Activated naive CD8-positive, alpha-beta T cell treated with anti-CD3 and anti-CD28 coated beads, Interleukin-2, amount 50 U/mL, for 24 hours (primary cell): ENCODE results near the gene FTO.

Experiments used
- ATAC-seq: fragments of 150-1000 bp; cut with Tn5 transposase; one replicate; pipeline ENCODE4 v1.10.0; 2021
- DNase-seq: peaks from one replicate; pipeline ENCODE4 v3.0.0; 2021
- H3K27ac Mint-ChIP-seq: one replicate; pipeline ENCODE4 v1.8.0; 2021; ENCODE audit warnings: mild to moderate bottlenecking, mixed read lengths
- H3K27me3 Mint-ChIP-seq: one replicate; pipeline ENCODE4 v1.8.0; 2021; ENCODE audit warnings: mixed read lengths
- H3K36me3 Mint-ChIP-seq: one replicate; pipeline ENCODE4 v1.8.0; 2021; ENCODE audit warnings: low read depth, mixed read lengths
- H3K4me1 Mint-ChIP-seq: one replicate; pipeline ENCODE4 v1.8.0; 2021; ENCODE audit warnings: mixed read lengths
- H3K4me3 Mint-ChIP-seq: one replicate; pipeline ENCODE4 v1.8.0; 2021; ENCODE audit warnings: mild to moderate bottlenecking, moderate library complexity, mixed read lengths
- H3K9me3 Mint-ChIP-seq: one replicate; pipeline ENCODE4 v1.8.0; 2021; ENCODE audit warnings: mixed read lengths

Gene FTO

DNA sequence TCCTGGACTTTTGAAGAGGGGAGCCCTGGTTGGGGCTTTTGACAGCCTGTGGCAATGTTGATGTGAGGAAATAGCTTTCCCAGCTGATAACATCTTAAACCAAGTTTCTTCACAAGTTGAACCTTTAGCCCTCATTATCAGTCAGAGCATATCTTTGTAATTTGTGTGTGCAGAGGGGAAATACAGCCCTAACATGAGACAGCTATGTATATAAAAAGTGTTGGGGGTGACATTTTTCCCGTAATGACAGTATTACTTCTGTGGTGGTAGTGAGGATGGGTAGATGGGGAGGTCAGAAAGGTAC, 221.1 kb downstream of the FTO start:
- no peaks in the 10 kb centered on the region for H3K27me3 Mint-ChIP-seq
- no peak overlapping the region for H3K27ac Mint-ChIP-seq
- H3K9me3 Mint-ChIP-seq, result no peaks in the 10 kb centered on the region
- DNase-seq (no peak), ATAC-seq (no peak)
- no peak overlapping the region for H3K4me3 Mint-ChIP-seq
- peaks cover 2% of the 10 kb centered on the region for H3K36me3 Mint-ChIP-seq
- peaks cover 7% of the 10 kb centered on the region for H3K4me1 Mint-ChIP-seq

DNA sequence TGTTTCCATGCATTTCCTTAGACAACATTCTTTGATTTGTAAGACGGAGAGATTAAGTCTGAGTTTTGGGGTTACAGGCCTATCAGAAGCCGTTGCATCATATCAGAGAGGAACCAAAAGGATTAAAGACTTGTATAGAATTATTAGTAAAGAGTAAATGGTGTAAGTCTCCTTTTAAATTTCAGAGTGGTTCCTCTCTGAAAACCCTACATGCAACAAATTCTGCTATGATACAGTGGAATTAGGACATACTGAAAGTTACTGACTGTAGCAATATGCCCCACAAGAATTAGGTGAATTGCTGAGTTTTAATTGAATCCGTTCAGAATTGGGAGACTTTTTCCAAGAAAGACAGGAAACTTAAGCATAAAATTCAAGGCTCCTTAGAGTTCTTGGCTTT, 221.6 kb downstream of the FTO start:
- H3K4me3 Mint-ChIP-seq, result no peak overlapping the region
- ATAC-seq (no peak), DNase-seq (no peak)
- H3K27me3 Mint-ChIP-seq, result no peaks in the 10 kb centered on the region
- H3K4me1 Mint-ChIP-seq, result peaks cover 7% of the 10 kb centered on the region
- no peak overlapping the region for H3K27ac Mint-ChIP-seq
- H3K36me3 Mint-ChIP-seq, result peaks cover 2% of the 10 kb centered on the region
- no peaks in the 10 kb centered on the region for H3K9me3 Mint-ChIP-seq

DNA sequence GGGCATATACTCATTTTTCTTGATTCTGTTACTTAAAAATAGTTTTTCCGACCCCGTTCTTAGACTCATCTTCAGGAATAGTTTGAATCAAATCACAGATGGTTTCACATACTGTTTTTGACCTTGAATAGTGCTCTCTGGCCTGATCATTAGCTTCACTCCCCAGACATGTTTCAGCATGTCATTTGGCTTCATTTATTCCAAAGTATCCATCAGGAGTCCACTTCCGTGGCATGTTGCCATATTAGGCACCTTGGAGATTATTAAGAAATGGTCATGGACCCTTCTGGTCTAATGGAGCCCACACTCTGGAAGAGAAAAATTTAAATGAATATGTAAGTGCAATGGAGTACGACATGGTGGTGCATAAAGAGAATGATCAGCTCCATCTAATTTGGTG, 222.3 kb downstream of the FTO start:
- Mint-ChIP-seq H3K36me3 (peaks cover 2% of the 10 kb centered on the region), H3K4me3 (no peak overlapping the region), H3K4me1 (peaks cover 7% of the 10 kb centered on the region), H3K9me3 (no peaks in the 10 kb centered on the region), H3K27me3 (no peaks in the 10 kb centered on the region), H3K27ac (no peak overlapping the region)
- ATAC-seq, result no peak
- no peak for DNase-seq

DNA sequence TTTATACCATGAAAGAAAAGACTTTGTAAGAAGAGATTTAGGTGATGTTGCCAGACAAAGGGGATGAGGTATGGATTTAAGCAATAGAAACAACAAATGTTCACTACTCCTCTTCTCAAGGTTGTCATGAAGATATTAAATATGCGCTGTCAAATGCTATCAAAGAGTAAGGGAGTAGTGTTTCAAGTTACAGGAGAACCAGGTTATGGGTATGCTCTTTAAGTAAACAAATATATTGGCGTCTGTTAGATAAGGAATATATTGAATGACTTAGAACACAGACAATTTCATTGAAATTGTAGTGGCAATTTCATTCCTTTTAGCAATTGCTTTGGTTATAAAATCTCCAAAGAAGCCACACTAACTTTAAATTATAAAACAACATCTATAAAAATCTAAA, 229.0 kb downstream of the FTO start:
- peaks cover 27% of the 10 kb centered on the region for H3K36me3 Mint-ChIP-seq

DNA sequence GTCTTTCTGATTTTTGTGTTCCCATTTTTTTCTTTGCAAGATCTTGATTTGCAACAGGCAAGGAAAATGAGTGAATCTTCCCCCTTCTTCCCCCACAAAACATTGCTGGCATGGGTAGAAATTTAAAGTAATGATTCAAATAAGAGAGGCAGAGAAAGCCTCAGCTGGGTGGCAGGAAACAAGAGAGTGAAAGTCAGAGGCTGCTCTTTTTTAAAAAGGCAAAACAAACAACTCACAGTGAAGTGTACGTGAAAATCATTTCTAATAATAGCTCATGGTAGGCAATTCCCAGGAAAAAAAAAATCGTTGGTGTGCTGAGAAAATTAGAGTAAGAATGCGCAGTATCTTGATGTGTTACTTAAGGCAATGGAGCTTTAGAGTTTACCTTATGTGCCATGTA, 229.5 kb downstream of the FTO start:
- ATAC-seq, result no peak
- H3K9me3 Mint-ChIP-seq, result peaks cover 2% of the 10 kb centered on the region
- no peaks in the 10 kb centered on the region for H3K4me1 Mint-ChIP-seq
- H3K4me3 Mint-ChIP-seq, result no peak overlapping the region
- H3K36me3 Mint-ChIP-seq, result peaks cover 31% of the 10 kb centered on the region
- H3K27me3 Mint-ChIP-seq, result no peaks in the 10 kb centered on the region
- no peak overlapping the region for H3K27ac Mint-ChIP-seq
- no peak for DNase-seq

More for the DNA sequence above, 229.0 kb downstream of the FTO start:
- Mint-ChIP-seq H3K27ac (no peak overlapping the region), H3K27me3 (no peaks in the 10 kb centered on the region), H3K9me3 (no peaks in the 10 kb centered on the region), H3K4me1 (no peaks in the 10 kb centered on the region), H3K4me3 (no peak overlapping the region)
- DNase-seq (no peak), ATAC-seq (no peak)

DNA sequence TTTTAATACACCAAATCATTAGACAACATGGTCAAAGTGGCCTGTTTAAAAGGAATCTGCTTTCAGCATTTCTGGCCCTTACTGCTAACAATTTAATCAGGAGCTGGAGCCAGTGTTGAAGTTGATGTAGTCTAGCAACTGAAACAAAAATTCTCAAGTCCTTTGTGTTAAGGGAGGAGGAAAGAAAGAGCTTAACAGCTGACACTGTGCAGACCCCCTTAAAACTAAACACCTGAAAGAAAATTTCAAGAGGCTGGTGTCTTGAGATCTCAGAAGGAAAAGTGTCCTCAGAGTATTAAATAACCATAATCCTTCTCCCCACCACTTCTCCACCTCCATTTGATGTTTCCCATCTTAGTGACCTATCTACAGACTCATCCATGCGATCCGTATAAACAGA, 232.1 kb downstream of the FTO start:
- H3K4me1 Mint-ChIP-seq, result no peaks in the 10 kb centered on the region
- H3K27ac Mint-ChIP-seq, result no peak overlapping the region
- ATAC-seq (no peak), DNase-seq (no peak)
- peaks cover 4% of the 10 kb centered on the region for H3K9me3 Mint-ChIP-seq
- no peak overlapping the region for H3K4me3 Mint-ChIP-seq
- peaks cover 37% of the 10 kb centered on the region for H3K36me3 Mint-ChIP-seq
- no peaks in the 10 kb centered on the region for H3K27me3 Mint-ChIP-seq

DNA sequence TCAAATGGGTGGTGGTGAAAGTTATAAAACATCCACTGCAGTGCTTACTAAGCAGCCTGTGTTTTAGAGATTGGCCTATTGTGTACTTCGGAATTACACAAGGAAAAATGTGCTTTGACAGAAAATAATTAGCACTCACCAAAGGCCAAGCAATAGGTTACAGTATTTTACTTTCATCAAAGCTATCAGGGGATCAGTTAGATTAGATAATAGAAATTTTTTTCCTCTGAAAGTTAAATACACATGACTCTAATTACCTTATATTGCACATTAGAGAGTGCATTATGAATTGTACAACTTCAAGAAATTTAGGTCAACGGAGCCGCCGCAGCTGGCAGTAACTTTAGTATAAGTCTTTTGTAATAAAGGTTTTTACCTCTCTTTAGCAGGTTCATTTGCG, 232.6 kb downstream of the FTO start:
- no peak overlapping the region for H3K4me3 Mint-ChIP-seq
- DNase-seq (no peak), ATAC-seq (no peak)
- H3K27ac Mint-ChIP-seq, result no peak overlapping the region
- H3K36me3 Mint-ChIP-seq, result peaks cover 37% of the 10 kb centered on the region
- H3K27me3 Mint-ChIP-seq, result no peaks in the 10 kb centered on the region
- H3K9me3 Mint-ChIP-seq, result peaks cover 4% of the 10 kb centered on the region
- no peaks in the 10 kb centered on the region for H3K4me1 Mint-ChIP-seq

DNA sequence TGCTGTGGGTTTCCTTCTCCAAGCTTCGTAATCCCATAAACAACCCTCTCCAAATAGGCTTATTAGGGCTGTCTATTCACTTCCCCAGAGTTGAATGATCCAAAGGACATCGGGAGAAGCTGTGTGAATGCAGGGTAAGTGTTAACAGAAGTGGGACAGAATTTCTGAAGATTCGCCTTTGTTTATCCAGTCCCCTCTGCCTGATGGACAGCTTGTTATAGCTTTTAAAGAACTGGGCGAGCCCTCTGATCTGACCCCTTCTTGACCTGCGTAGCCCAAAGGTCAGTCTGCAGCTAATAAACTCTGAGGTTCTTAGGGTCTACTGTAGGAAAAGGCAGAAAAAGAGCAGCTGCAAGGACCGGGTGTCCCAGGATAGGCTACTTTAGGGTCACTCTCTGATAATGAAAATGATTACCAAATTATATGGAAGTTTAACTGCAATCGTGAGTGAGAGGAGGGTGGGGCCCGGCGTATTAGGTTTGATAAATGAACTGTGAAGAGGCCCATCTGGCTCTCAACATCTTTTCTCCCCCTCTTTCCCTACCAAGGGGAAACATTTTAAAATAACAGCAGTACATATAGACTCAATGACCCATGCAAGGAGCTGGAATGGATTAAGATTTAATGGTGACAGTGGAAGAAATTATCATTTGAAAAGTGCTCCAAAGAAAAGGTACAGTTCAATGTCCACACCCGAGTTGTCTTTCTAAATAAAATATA, 233.4 kb downstream of the FTO start:
- peaks cover 4% of the 10 kb centered on the region for H3K9me3 Mint-ChIP-seq
- H3K36me3 Mint-ChIP-seq, result peaks cover 40% of the 10 kb centered on the region
- H3K4me1 Mint-ChIP-seq, result no peaks in the 10 kb centered on the region
- no peak for ATAC-seq
- H3K27ac Mint-ChIP-seq, result no peak overlapping the region
- no peak overlapping the region for H3K4me3 Mint-ChIP-seq
- no peak for DNase-seq
- H3K27me3 Mint-ChIP-seq, result no peaks in the 10 kb centered on the region

DNA sequence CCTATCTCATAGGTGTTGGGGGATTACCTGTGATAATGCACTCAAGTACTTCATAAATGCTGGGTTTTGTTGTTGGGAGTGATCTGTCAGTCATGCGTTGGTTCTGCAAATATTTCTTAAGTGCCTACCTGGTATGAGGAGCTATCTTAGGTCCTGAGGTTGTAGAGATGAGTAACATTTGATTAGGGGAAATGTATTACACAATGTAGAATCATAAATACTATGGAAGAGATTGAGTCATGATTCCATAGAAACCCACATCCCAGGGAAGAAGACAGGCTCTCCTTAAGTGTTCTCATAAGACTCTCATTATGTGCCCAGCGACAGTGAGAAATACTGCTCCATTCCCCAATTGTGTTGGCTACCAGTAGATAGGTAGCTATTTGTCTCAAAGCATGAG, 240.1 kb downstream of the FTO start:
- Mint-ChIP-seq H3K36me3 (peaks cover 7% of the 10 kb centered on the region), H3K4me3 (no peak overlapping the region), H3K27ac (no peak overlapping the region), H3K9me3 (no peaks in the 10 kb centered on the region), H3K27me3 (no peaks in the 10 kb centered on the region), H3K4me1 (no peaks in the 10 kb centered on the region)
- DNase-seq (no peak), ATAC-seq (no peak)

DNA sequence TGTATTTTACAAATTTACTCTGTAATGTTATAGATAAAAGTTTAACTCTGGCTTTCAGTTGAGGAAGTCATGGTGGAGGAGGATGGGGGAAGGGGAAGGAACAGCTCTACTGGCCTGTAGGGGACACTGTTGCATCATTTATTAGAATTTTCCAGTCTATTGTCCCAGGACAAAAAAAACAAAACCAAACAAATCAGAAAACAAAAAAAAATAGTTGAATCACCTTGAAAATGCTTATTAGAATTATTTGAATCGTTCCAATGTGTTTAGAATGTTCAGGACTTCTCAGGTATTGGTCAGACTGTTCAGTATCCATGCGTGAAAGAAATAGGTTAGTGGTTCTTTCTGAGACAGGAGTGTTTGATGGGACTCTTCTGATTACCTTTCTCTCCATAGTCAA, 242.0 kb downstream of the FTO start:
- Mint-ChIP-seq H3K27me3 (no peaks in the 10 kb centered on the region), H3K4me3 (no peak overlapping the region), H3K9me3 (no peaks in the 10 kb centered on the region), H3K36me3 (peaks cover 3% of the 10 kb centered on the region), H3K27ac (no peak overlapping the region), H3K4me1 (peaks cover 3% of the 10 kb centered on the region)
- ATAC-seq (no peak), DNase-seq (no peak)

DNA sequence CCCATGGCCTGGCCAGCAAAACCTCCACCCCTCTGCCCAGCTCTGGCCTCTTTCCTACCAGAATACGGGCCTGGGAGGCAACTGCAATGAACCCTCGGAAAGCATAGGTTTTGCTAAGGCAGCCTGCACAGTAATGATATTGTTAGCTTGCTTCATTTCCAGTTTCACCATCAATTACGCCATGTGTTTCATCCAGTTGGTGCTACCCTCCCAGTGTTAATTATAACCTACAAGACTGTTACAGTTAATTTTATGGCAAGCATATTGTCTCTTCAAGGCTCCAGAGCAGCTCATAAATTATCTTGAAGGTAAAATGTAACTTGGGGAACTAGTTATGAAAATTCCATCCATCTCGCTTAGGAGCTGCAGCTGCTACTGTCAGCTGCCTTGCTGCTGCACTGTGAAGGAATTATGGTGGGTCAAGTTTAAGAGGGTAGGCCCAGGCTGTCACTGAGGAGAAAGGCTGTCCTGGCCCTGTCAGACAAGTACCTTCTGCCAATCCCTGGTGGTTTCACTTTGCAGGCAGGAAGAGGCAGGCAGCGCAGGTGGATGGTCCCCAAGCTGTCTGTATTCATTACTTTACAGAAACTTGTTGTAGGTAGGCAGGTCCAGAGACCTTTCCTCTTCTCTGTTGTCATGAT, 242.9 kb downstream of the FTO start:
- H3K9me3 Mint-ChIP-seq, result no peaks in the 10 kb centered on the region
- no peaks in the 10 kb centered on the region for H3K27me3 Mint-ChIP-seq
- H3K36me3 Mint-ChIP-seq, result peaks cover 1% of the 10 kb centered on the region
- DNase-seq, result no peak
- ATAC-seq, result no peak
- H3K4me3 Mint-ChIP-seq, result no peak overlapping the region
- no peak overlapping the region for H3K27ac Mint-ChIP-seq
- H3K4me1 Mint-ChIP-seq, result peaks cover 11% of the 10 kb centered on the region

DNA sequence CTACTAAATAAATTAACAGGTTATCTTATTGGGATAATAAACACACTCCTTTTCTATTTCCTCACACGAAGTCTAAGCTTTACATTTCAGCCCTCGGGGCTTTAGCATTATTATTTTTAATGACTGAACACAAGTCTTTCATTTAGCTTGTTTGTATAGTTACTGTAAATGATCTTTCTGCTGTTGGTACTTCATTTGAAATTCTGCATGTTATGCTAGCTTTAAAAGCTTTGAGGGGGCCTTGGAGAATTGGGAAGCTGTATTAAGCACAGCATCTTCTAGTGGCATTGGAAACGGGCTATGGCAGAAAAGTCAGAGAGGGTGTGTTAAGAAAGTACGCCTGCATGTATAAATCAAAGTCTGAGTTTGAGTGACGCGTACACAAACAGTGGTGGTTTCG, 243.7 kb downstream of the FTO start:
- H3K27me3 Mint-ChIP-seq, result no peaks in the 10 kb centered on the region
- H3K36me3 Mint-ChIP-seq, result no peaks in the 10 kb centered on the region
- DNase-seq, result no peak
- H3K27ac Mint-ChIP-seq, result no peak overlapping the region
- H3K4me3 Mint-ChIP-seq, result no peak overlapping the region
- H3K4me1 Mint-ChIP-seq, result peaks cover 18% of the 10 kb centered on the region
- H3K9me3 Mint-ChIP-seq, result no peaks in the 10 kb centered on the region
- ATAC-seq, result no peak

DNA sequence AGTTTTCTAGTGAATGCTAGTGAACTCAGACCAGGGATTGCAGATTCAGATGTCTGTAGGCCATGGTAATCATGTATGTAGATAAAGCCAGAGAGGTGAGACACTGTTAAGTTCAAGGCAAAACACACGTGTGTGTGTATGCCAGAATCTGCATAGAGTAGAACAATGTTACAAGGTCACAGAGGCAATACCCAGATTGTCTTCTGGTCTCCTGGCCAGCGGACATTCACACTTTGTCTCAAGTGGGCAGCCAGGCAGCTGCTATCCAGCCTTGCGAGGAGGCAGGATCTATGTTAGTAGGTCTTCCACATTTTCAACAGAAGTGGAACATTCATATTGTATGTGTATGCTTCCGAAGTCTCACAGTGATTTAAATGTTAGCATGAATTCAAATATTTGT, 244.4 kb downstream of the FTO start:
- H3K9me3 Mint-ChIP-seq, result no peaks in the 10 kb centered on the region
- H3K27ac Mint-ChIP-seq, result no peak overlapping the region
- no peaks in the 10 kb centered on the region for H3K27me3 Mint-ChIP-seq
- peaks cover 23% of the 10 kb centered on the region for H3K4me1 Mint-ChIP-seq
- no peaks in the 10 kb centered on the region for H3K36me3 Mint-ChIP-seq
- DNase-seq (no peak), ATAC-seq (no peak)
- no peak overlapping the region for H3K4me3 Mint-ChIP-seq

DNA sequence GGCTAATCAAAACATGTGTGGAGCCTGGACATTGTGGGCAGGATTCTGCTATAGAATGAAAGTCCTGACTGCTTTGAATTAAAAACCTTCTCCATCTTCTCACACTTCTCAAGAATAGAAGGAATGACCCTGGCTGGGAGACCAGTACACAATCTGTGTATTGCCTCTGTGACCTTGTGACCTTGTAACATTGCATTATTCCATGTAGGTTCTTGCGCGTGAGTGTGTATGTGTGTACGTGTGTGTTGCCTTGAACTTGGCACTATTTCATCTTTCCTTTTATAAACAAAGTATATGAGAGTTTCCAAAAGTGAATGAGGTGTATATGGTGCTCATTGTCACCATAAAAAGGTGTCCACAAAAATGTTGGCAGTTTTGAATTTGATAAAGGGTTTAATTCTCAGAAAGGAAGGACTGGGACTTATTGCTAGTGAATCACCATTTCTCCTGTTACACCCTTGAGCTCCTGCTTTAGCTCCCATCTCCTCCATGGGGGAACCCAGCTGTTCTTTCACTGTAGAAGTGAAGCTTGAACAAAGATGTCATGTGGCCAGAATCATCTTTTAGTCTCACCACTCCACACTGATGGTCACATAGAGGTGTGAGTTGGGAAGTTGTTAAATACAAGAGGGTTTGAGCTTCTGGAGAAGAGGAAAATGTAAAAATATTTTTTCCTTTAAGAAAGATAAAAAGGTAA, 244.9 kb downstream of the FTO start:
- H3K4me3 Mint-ChIP-seq, result no peak overlapping the region
- ATAC-seq, result no peak
- no peaks in the 10 kb centered on the region for H3K36me3 Mint-ChIP-seq
- no peaks in the 10 kb centered on the region for H3K27me3 Mint-ChIP-seq
- no peak overlapping the region for H3K27ac Mint-ChIP-seq
- no peak for DNase-seq
- peaks cover 23% of the 10 kb centered on the region for H3K4me1 Mint-ChIP-seq
- no peaks in the 10 kb centered on the region for H3K9me3 Mint-ChIP-seq

DNA sequence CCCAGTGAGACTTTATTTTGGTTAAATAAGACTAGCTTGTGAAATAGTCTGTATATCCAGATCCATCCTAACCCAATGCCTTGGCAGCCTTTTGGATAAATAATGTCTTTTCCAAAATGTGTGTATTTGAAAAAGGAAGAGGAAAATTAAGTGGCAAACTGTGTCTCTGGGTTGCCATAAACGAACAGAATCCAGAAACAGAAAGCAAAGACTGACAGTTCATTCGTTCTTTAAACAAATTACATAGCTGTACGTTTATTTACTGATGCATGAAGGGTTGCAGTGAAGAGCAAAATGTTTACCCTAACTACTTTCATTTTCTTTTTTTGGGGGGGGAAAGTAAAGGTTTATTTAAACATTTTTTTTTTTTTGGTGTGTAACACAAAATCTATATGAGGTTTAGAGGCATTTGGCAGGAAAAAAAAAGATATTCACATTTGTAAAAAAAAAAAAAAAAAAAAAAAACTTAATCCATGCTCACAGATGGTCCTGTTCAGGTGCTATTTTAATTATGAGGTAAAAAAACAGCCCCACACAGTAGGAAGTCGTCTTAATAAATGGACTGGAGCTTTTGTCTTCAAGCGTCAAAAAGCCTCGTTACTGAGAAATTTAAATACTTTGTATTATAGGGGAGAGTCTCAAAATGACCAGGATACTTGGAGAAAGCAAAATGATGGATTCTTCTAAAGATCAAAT, 245.9 kb downstream of the FTO start:
- ATAC-seq (no peak), DNase-seq (no peak)
- no peak overlapping the region for H3K4me3 Mint-ChIP-seq
- peaks cover 23% of the 10 kb centered on the region for H3K4me1 Mint-ChIP-seq
- H3K9me3 Mint-ChIP-seq, result no peaks in the 10 kb centered on the region
- no peak overlapping the region for H3K27ac Mint-ChIP-seq
- H3K27me3 Mint-ChIP-seq, result no peaks in the 10 kb centered on the region
- no peaks in the 10 kb centered on the region for H3K36me3 Mint-ChIP-seq
